Measurements from ENCODE around the gene CEBPE.

Gene CEBPE

DNA sequence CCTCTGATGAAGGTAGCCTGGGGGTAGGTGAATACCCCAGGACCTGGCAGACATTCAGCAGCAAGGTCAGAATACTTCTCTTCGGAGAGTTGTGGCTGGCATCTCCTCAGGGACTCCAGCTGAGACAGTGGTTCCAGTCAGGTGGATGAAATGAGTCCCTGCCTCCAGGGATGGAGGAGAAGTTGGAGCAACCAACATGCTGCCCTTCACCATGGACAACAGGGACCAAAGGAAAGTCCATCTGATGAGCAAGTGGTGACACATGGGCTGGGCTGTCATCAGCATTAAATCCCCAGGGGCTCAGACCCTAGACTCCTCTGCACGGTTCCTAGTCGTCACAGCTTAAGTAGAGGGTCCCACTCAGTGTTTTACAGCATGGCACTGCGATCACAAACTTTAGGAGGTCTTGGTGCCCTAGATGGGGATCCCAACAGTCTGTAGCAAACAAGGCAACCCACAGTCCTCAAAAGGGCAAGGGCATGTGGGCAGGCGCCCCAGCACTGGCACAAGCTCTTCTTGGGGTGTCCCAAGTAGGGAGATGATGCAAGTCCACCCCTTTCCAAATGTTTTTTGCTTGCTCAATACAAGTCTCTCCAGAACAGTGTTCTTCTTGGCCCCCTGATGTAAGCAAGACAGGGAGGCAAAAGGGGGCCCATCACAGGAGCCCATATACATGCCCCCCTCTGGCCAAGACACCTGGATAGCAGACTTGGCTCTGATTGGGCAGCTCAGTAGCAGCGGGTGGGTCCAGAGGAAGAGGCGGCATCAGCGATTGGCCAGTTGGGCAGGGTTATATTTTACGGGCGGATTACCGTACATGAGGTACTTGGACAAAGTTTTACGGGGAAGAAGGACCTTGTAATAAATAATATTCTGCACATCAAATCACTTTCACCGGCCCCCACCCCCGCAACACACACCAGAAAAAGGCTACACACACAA lies 50.9 kb downstream of the CEBPE start:
- H3K27me3 ChIP-seq (ENCODE audit: control insufficient read depth, insufficient read depth, low read length), result no peaks in the 10 kb centered on the region

More for the DNA sequence above, 50.9 kb downstream of the CEBPE start:
- Histone ChIP-seq H3K9me3 (ENCODE audit: control insufficient read depth, low read length) (no peaks in the 10 kb centered on the region), H3K9ac (no peak overlapping the region), H3K4me2 (ENCODE audit: low read length) (no peak overlapping the region), H2AFZ (no peak overlapping the region), H3K4me1 (peaks cover 23% of the 10 kb centered on the region), H3K79me2 (peaks cover 11% of the 10 kb centered on the region), H3K27ac (no peak overlapping the region), H3K36me3 (ENCODE audit: control insufficient read depth, insufficient read depth, low read length) (no peaks in the 10 kb centered on the region), H3K4me3 (ENCODE audit: low read depth, low read length) (no peak overlapping the region)
- no peak for TF ChIP-seq CTCF (IDR thresholded peaks at IDR 0.05)

Measured in parathyroid adenoma (tissue), 2 donors.